NCI-H2107 treated with DMSO at 0.1 percent for 48 hours (cell line): ENCODE measurements around the gene FBXL15.
A peak's percentile ranks its signal among the peaks of the same experiment; 100 is the strongest.

Source experiments
- DNase-seq: peaks from one replicate; lab custom pipeline; 2025; ENCODE audit not compliant: unreplicated experiment; lab: John Stamatoyannopoulos, UW

FBXL15 gene

DNA sequence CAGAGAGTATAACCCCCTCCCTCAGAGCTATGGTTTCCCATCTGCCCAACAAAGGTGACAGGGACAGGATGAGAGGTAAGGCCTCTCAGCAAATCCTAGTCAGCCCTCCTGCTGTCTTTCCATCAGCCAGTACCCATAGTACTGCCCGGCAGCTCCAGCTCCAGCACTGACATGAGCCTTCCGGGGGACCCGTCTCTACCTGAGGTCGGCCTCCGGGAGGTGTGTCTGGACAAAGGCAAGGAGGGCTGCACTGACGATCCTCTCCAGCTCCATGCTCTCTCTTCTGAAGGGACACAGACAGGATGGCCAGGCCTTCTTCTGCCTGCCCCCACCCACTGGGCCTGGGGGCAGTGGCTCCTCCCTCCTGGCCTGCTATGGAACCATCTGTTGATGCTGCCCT, 4.3 kb downstream of the FBXL15 start:
- DNase-seq: no peak

DNA sequence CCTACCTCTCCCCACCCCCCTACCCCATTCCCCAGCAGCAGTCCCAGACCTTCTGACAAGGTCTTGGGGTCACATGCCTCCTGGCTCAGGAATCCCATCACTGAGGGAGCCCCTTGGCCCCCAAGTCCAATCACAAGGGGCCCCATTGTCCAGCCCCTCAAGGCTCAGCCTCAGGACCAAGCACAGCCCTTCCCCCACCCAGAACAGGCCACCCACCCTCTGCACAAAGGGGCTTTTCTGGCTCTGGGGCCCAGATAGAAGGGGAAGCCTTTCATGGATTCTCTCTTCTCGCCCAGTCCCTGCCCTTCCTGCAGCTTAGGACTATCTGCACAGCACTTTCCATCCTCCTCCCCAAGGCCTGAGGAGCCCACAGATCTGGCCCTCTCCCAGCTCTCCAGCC, 4.8 kb downstream of the FBXL15 start:
- no peak for DNase-seq

DNA sequence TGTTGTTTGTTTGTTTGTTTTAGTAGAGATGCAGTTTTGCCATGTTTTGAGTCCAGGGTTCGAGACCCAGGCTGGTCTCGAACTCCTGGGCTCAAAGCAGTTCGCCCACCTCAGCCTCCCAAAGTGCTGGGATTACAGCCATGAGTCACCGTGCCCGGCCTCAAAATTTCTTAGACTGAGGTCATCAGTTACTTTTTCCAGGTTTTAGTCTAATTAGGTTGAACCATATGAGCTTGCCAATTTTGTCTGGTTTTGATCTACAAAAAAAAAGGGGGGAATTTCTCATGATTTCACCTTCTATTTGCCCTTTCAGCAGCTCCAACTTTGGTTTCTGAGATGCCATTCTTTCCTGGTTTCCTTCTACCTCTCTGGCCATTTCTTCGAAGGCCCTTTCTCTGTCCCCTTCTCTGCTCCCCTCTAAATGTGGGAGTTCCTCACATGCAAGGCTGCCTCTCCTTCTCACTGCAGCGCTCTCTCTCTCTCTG, 6.2 kb downstream of the FBXL15 start:
- no peak for DNase-seq

DNA sequence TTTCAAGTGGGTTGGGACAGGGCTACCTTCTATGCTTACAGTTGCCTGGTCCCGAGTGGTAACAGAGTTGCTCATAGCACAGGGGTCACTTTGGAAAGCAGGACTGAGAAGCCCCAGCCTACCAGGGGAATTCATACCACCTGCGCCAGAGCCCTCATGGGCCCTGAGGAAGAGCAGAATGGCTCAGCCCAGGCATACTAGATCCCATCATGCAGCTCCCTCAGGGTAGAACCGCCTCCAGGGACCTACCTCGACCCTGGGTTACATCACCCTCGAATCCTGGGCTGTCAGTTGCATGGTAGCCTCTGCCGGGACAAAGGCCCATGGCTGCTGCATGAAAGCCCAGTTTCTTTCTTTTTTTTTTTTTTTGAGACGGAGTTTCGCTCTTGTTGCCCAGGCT, 8.8 kb downstream of the FBXL15 start:
- no peak for DNase-seq

DNA sequence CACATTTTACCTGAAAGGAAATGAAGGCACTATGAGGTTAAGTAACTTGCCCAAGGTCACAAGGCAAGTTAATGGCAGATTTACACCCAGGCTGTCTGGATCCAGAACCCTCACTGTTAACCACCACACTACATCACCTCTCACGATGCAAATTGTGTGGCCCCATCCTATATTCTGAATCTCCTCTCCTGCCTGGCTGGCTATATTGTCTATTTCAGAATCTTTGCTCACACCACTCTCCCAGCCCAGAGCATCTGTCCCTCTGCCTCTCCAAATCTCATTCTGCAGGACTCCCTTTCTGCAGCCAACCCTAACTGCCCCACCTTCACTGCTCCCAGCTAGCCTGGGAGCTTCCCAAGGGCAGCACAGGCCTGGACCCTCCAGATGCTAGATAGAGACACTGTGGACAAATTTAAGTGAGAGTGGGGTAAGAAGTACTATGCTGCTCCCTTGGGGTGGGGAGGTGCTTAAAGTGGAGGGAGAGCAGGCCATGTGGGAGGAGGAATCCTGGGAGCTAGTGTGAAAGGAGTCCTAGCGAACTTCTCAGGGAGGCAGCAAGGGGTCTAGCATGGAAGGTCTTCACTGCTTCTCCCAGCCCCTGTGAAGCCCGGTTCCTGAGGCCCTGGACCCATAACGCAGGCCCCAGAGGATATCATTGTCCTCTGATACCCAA, 11.0 kb downstream of the FBXL15 start:
- DNase-seq: no peak

DNA sequence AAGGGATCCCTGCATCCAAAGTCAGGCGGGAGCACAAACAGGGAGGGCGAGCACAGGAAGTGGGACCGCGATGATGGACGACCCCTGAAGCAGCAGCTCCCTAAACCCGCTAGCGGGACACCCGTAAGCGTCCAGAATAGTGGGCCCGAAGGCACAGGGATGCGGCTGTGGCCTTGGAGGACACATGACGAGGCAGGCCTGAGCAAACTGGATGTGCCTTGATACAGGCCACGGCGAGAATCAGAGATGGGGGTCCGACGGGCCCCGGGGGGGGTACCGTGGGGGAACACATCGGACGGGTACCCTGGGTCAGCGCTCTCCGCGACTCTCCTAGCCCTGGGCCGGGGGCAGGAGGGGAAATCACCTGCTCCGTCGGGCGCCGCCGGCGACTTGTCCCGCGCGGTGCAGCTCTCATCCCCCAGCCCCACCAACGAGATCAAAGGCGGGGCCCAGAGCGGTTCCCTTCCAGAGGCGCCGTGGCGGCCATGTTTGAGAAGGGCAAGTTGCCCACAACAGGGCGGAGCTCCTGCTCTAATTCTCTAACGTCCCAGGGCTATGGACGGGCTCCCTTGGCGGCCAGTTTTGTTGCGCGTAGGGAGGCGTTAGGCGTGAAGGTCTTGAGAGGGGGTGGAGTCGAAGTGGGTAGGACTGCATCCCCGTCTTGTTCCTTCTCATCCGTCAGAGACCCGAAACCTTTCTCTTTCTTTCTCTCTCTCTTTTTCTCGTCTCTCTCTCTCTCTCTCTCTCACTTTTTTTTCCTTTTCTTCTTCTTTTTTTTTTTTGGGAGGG, 11.7 kb downstream of the FBXL15 start, which contains the start of gene CUEDC2:
Gene CUEDC2 (minus strand): TSS at position 413 of the 789 bp plus-strand sequence. CDS start 7,386 bp downstream, outside the sequence.
- peak; percentile 52 for DNase-seq

DNA sequence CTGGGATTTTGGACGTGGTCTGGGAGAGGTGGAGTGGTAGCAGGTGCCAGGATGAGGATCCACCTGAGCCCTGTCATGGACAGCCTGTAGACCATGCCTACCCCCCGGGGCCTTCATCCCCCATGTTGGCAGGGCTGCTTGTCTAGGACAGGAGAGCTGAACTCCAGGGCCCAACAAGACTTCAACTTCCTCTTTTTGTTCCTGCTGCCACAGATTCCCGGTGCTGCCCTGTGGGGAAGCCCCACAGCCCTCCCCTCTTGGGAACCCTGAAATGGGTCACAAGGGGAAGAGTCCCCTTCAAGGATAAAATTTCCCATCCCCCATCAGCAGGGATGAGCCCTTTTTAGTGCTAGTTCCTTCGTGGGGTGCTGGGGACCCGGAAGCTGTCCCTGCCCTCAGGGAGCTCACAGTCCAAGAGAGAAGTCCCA, 13.0 kb downstream of the FBXL15 start:
- DNase-seq: no peak

DNA sequence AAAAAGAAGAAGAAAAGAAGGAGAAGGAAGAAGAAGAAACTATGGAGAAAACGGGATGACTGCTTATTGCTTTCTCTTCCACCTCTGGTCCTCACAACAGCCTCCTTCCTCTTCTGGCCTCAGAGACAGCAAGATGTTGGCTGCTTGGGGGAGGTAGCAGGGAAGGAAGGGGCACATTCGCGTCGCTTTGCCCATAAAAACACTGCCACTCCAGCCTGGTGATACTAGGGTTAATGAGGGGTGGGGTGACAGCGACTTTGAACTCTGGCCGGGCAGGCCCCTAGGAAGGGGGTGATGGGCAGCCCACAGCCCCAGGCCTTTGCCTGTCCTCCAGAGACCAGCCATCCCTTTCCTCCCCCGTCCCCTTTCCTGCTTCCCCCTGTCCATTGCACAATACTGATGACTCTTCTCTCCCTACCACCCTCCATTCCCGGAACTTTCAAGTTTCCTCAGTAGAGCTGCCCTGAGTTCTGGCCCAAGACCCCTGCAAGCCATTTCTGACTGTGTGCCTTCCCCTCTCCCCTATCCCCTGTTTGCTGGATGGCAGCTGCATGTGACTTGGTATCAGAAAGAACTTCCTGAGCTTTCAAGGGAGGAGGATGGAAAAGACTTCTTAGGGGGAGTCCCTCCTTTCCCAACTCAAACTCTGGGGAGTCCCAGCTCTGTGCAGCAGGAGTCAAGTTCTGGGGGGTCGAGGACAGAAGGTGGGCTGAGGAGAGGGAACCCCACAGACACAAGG, 13.9 kb downstream of the FBXL15 start:
- DNase-seq: no peak

DNA sequence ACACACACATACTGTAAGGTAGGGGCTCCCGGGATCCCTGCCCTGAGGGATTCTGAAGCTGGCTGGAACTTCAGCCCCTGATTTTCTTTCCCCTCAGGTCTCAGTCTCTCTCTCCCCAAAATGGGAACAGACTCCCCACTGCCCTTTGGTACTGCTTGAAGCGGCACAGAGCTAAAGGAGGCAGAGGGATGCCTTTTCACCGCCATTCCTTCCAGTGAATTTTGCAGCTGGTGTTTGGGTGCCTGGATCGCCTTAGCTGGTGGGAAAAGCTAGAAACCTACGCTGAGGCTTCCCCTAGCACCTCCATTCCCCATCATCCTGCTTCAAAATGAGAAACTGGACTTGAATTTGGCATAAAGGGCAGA, 14.5 kb downstream of the FBXL15 start:
- no peak for DNase-seq

DNA sequence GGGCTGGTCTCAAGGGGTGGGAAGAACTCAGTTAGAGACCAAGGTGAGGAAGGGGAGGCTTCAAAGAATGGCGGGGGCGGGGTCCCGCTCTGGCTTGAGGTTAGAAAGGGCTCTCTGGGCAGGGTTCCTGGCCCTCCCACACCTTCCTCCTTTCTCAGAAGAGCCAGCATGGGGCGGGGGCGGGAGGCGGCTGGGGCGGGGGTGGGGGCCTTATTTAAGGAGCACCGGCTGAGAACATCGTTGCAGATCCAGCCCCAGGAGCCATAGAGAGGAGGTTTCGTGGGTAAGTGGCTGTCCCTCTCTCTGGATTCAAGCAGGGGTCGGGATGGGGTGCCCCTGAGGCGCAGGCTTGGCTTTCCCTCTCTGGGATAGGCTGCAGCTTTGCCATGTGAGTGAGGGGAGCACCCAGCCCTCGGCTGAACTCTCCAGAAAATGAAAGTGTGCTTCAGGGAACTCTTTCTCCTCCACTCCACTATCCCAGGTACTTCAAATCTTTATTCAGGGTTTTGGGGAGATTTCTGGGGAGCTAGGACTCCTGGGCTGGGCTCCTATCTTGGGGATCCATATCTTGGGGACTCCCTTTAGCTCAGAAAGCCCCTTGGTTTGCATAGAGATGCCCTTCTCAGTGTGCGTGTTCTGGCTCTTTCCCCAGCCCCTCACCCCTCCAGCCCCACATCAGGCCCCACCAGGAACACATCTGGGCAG, 15.0 kb downstream of the FBXL15 start:
- DNase-seq: no peak

DNA sequence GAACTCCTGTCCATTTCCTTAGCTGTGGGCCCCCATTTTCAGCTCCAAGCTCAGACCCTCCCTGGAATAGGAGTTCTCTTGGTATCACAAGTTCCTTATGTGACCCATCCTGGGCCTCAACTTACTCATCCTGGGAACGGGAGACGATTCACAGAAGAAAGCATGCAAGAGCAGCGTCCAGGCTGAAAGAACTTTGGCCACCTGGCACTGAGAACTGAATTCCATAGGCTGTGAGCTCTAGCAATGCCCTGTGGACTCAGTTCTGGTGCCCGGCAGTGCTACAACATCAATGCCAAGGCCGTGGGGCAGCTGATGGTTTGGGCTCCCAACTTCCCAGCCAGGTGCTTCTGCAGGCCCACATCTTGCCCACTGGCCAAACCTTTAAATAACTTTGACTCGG, 15.7 kb downstream of the FBXL15 start:
- DNase-seq: no peak

DNA sequence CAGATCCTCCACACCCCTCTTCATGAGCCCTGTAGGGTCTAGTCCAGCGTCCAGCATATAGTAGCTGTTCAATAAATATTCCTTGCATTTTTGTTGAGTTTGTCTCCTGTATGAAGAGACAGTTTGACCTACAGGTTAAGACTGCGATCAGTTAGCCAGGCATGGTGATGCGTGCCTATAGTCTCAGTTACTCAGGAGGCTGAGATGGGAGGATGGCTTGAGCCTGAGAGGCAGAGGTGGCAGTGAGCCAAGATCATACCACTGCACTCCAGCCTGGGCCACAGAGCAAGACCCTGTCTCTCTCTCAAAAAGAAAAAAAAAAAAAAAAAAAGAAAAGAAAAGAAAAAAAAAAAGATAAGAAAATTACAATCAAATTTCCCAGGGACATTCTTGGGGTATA, 16.9 kb downstream of the FBXL15 start:
- no peak for DNase-seq

DNA sequence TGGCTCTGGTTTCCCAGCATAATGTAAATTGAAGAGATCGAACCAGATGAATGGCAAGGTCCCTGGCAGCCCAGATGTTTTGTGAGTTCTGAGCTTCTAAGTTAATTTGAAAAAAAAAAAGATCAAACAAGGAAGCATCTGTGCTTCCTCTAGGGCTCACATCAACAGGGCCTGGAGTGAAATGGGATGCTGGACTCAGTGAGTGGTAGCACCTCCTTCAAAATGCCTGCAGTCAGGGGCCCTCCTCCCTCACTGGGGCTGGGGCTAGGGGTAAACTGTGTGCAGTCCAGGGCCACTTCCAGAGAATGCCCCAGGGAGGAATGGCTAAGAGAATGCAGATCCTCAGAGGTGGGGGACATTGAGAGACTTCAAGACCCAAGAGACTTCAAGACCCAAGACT, 17.7 kb downstream of the FBXL15 start:
- no peak for DNase-seq

DNA sequence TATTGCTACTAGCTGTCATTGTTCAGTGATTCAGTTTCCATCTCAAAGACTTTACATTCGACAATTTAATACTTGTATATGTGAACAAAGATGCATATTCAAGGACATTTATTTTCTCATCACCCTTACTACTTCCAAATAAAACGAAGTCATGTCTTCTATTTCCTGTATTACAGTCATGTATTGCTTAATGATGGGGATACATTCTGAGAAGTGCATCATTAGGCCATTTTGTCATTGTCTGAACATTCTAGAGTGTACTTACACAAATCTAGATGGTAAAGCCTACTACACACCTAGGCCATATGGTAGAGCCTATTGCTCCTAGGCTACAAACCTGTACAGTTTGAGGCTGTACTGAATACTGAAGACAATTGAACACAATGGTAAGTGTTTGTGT, 24.2 kb downstream of the FBXL15 start:
- DNase-seq: no peak

DNA sequence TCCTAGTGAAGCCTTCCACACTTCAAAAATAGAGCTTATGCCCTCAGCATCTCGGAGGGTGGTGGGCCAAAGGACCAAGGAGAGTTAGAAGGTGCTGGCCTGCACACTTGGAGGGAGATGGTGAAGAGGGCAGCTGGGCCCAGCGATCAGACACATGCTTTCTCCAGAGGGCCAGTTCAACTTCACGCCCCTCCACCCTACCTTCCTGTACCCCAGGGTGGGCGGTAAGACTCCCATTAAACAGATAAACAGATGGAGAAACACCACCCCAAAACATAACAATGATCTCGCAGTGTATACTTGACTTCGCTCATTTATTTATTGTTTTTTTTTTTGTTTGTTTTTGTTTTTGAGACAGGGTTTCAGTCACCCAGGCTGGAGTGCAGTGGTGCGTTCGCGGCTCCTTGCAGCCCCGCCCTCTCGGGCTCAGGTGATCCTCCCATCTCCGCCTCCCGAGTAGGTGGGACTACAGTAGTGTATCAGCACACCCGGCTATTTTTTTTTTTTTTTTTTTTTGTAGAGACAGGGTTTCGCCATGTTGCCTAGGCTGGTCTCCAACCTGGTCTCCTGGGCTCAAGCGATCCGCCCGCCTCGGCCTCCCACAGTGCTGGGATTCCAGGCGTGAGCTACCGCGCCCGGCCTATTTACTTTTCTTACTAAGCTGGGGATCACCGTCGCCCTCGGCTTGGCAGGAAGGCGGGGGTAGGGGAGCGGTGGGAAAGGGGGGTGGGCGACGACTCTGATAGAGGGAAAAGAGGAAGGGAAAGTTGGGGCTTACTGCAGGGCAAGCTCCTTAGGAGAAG, 28.9 kb downstream of the FBXL15 start:
- DNase-seq: peak; percentile 52

DNA sequence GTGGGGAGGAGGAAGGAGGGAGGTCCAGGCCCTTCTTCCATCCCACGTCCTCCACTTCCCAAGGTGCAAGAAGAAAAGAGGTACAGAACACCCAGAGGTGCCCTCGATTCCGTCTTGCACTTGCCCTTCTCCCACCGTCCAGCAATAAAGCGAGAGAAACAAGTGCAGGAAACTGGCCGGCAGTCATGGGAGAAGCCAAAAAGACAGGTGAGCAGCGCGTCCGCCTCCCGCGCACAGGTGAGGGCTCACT, 29.4 kb downstream of the FBXL15 start:
- DNase-seq: no peak

DNA sequence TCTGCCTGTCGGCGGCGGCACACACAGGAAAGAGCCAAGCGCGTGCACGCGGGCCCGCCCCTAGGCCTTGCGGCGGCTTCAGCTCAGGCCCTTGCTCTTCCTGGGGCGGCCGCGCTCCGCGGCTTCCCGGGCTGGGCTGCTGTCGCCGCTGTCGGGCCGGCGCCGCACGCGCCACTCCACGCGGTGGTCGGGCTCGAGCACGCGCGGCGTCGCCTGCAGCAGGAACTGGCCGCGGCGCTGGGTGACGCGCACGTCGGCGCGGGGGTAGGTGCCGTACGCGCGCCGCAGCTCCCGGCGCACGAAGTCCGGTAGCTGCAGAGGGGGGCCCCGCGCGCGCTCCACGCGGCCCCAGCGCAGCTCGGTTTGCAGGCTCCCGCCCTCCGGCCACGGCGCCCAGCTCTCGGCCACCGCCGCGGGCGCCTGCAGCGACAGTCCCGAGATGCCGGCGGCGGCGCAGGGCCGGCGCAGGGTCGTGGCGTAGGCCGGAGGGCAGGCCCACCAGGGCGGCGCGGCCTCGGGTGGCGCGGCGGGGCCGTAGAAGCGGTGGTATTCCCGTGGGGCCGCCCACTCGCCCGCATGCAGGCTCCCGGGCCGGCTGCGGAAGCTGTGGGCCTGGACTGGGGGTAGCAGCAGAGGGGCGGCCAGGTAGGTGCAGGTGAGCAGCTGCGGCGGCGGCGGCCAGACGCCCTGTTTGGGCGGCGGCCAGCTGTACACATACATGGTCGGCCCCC, 29.9 kb downstream of the FBXL15 start:
- peak; percentile 18 for DNase-seq

DNA sequence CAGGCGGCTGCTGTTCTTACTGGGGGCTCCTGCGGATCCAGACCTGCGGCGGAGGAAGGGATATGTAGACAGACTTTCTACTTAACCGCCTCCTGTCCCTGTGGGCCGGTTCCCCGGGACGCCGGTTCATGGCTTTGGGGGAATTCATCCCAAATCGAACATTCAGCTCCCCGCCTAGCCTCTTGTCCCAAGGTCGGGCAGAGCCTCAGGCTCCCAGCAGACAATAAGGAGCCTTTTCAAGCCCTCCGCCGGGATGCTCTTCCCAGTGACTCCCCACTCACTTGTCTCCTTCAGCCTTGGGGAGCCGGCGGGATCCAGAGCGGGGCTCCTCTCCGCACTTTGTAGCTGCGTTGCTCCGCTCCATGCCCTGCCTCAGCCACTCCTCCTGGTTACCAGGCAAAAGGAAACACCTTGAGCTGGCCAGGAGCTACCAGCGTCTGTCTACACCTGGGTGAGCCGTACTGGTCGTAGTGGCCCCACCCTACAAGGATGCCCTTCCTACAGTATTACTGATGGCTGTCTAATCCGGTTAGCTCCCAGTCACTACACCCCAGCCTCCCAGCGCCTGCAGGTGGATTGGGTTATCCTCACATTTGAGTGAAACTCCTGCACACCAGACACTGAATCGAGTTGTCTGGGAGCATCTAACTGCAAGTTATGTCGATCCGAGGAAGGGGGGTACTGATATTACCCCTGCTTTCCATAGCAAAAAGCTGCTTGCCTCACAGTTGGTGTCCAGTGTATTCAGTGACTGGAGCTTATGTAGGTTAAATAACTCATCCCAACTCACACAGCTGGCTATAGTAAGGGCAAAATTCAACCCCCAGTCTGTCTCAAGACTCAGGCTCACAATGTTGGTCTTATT, 30.7 kb downstream of the FBXL15 start, which contains the start of gene C10orf95:
Gene C10orf95 (minus strand): TSS at position 439 of the 865 bp plus-strand sequence. CDS start 450 bp downstream, outside the sequence.
- DNase-seq: no peak
